Sigmoid colon (tissue), 4 donors: Measurements from ENCODE around the gene GOLPH3.

Source experiments
- POLR2A ChIP-seq, 2 donors: fragments of 450-650 bp; IDR thresholded peaks; one replicate each; pipeline ENCODE4 v1.6.1; 2016; ENCODE audit warnings: antibody characterized with exemption in 2 of 2, mild to moderate bottlenecking in 2 of 2, moderate library complexity in 2 of 2
- POLR2AphosphoS5 ChIP-seq, 4 donors: sonication (generic); formaldehyde crosslinking; IDR thresholded peaks; one replicate each; pipeline ENCODE4 v1.6.1; 2017; ENCODE audit warnings: antibody characterized with exemption in 4 of 4
- TF ChIP-seq, protein P1 (sequence below), 4 experiments: fragments of 450-650 bp in 3 of 4; fragments of 200-600 bp in 1 of 4; IDR thresholded peaks; one replicate each; pipeline ENCODE4 v1.5.1; 2016 to 2019; ENCODE audit warnings: antibody characterized with exemption in 4 of 4, mild to moderate bottlenecking in 3 of 4, moderate library complexity in 2 of 4

DNA sequence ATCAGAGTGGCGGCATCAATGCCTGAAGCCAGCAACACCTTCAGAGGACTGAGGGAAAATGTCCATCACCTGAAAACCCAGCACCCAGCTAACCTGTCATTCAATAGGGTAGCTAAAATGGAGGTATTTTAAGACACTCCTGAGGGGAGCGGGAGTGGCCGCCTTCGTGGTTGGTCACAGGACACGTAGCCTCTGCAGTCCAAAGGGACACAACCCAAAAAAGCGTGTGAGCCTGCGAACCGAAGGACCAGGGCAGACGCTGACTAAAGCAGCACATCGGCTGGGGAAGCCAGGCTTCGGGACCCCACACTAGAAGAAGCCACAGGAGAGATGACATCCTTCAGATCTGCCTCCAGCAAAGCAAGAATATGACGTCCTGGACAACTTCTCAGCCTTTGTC, 70.6 kb downstream of the GOLPH3 start:
- TF ChIP-seq POLR2AphosphoS5 (IDR thresholded peaks at IDR 0.05): no peak
- no peak for TF ChIP-seq POLR2A (IDR thresholded peaks at IDR 0.05)
- TF ChIP-seq, protein P1, sequence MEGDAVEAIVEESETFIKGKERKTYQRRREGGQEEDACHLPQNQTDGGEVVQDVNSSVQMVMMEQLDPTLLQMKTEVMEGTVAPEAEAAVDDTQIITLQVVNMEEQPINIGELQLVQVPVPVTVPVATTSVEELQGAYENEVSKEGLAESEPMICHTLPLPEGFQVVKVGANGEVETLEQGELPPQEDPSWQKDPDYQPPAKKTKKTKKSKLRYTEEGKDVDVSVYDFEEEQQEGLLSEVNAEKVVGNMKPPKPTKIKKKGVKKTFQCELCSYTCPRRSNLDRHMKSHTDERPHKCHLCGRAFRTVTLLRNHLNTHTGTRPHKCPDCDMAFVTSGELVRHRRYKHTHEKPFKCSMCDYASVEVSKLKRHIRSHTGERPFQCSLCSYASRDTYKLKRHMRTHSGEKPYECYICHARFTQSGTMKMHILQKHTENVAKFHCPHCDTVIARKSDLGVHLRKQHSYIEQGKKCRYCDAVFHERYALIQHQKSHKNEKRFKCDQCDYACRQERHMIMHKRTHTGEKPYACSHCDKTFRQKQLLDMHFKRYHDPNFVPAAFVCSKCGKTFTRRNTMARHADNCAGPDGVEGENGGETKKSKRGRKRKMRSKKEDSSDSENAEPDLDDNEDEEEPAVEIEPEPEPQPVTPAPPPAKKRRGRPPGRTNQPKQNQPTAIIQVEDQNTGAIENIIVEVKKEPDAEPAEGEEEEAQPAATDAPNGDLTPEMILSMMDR (IDR thresholded peaks at IDR 0.05): no peak
